Bronchial epithelial cell (primary cell): Measurements from ENCODE around the gene PAPOLG. TPM values are rescaled to one million over a fixed set of nuclear protein-coding genes. Genes with fewer than 3 reads are reported as not detected.
A peak's percentile ranks its signal among the peaks of the same experiment; 100 is the strongest.

Experiments used
- DNase-seq: peaks from one replicate; pipeline ENCODE4 v3.0.0-alpha.2; 2010; ENCODE audit warnings: low read depth
- FAIRE-seq: peaks from 2 replicates; lab custom pipeline; 2011; peaks lifted over from hg19 to GRCh38; lab: Jason Lieb, UNC
- H3K27me3 ChIP-seq: 2 replicates; pipeline ENCODE4 v1.5.1; 2011; ENCODE audit warnings: low read length; ENCODE audit not compliant: control insufficient read depth, insufficient read depth
- H3K36me3 ChIP-seq: 2 replicates; pipeline ENCODE4 v1.5.1; 2011; ENCODE audit warnings: low read length; ENCODE audit not compliant: control insufficient read depth, insufficient read depth
- H3K4me3 ChIP-seq: 2 replicates; pipeline ENCODE4 v1.5.1; 2011; ENCODE audit warnings: mild to moderate bottlenecking, low read depth, low read length, control low read depth
- CTCF ChIP-seq: IDR thresholded peaks from 2 replicates; pipeline ENCODE4 v1.5.1; 2011; ENCODE audit warnings: mild to moderate bottlenecking, moderate library complexity, low read length, control low read depth, inconsistent platforms; ENCODE audit not compliant: insufficient read depth, severe bottlenecking
- total RNA-seq: library from RNA; depleted of rRNA; stranded (reverse); fragments of >200 nt; gene quantifications from 2 replicates; pipeline ENCODE4 v1.2.1, GENCODE V29; 2014

Gene PAPOLG
- total RNA-seq, 1 donor from 2014 or later = 9.7 TPM

GRCh38 chr2:60796573-60797509 is 40.8 kb downstream of the PAPOLG start:
- peak; percentile 21 for DNase-seq
- H3K36me3 ChIP-seq = peaks cover 6% of the 10 kb centered on the region

GRCh38 chr2:60804473-60804872 is 48.4 kb downstream of the PAPOLG start:
- FAIRE-seq (no peak), DNase-seq (no peak)
- H3K27me3 ChIP-seq = no peaks in the 10 kb centered on the region

More at GRCh38 chr2:60796573-60797509, 40.8 kb downstream of the PAPOLG start:
- no peak for FAIRE-seq
- H3K27me3 ChIP-seq = no peaks in the 10 kb centered on the region
- no peak for TF ChIP-seq CTCF
- H3K4me3 ChIP-seq = no peak overlapping the region

GRCh38 chr2:60806595-60806987 is 50.5 kb downstream of the PAPOLG start:
- no peaks in the 10 kb centered on the region for H3K27me3 ChIP-seq
- no peak for TF ChIP-seq CTCF
- H3K4me3 ChIP-seq = no peak overlapping the region
- FAIRE-seq (no peak), DNase-seq (no peak)
- H3K36me3 ChIP-seq = no peaks in the 10 kb centered on the region

More at GRCh38 chr2:60804473-60804872, 48.4 kb downstream of the PAPOLG start:
- no peak overlapping the region for H3K4me3 ChIP-seq
- no peak for TF ChIP-seq CTCF
- H3K36me3 ChIP-seq = no peaks in the 10 kb centered on the region

GRCh38 chr2:60806988-60807681 is 51.1 kb downstream of the PAPOLG start:
- Histone ChIP-seq H3K36me3 (no peaks in the 10 kb centered on the region), H3K27me3 (no peaks in the 10 kb centered on the region), H3K4me3 (no peak overlapping the region)
- TF ChIP-seq CTCF = no peak
- DNase-seq (peak; percentile 26), FAIRE-seq (no peak)

GRCh38 chr2:60808330-60808801 is 52.3 kb downstream of the PAPOLG start:
- no peak for DNase-seq
- no peak overlapping the region for H3K4me3 ChIP-seq
- H3K36me3 ChIP-seq = no peaks in the 10 kb centered on the region
- FAIRE-seq = no peak
- no peak for TF ChIP-seq CTCF
- no peaks in the 10 kb centered on the region for H3K27me3 ChIP-seq
